ENCODE data around the gene SLC30A9. TPM values are rescaled to one million over a fixed set of nuclear protein-coding genes. Genes with fewer than 3 reads are reported as not detected.

SLC30A9 gene
- polyA plus RNA-seq, 2 of the 4 experiments (the other 2 are of a cell fraction) = 28.7 to 57.6 TPM

DNA sequence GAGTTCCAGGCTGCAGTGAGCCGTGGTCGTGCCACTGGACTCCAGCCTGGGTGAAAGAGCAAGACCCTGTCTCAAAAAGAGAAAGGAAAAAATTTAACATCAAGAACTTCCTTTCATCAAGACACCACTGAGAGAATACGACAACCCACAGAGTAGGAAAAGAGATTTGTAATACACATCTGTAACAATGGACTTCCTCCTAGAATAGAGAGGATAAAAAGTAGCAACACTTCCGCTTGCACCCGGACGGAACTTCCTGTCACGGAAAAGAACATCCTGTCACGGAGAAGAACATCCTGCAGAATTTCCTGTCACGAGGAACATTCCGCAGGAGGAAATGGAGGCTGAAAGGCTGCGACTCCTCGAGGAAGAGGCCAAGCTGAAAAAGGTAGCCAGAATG lies 8.9 kb upstream of the SLC30A9 start, which contains the start of gene DCAF4L1 (continued):
- no peak for TF ChIP-seq E2F6 (IDR thresholded peaks at IDR 0.05; ENCODE audit: borderline replicate concordance, low read depth)

- ChIA-PET CTCF (no interaction called here), POLR2A (no interaction called here)
- 82% methylated on average over 22 of the region's 22 CpGs for WGBS (ENCODE audit: missing lambda C conversion rate)
- H3K27ac ChIP-seq = no peak overlapping the region
- no peaks in the 10 kb centered on the region for H3K4me1 ChIP-seq
- no peaks in the 10 kb centered on the region for H3K9me3 ChIP-seq
- no peak overlapping the region for H3K4me3 ChIP-seq
- DNase-seq (ENCODE audit: low read depth in 1 of 2, low spot score in 1 of 2) (no peak), FAIRE-seq (no peak), ATAC-seq (no peak)
- TF ChIP-seq CTCF (IDR thresholded peaks at IDR 0.05) (no peak), MYC (IDR thresholded peaks at IDR 0.05; ENCODE audit: borderline replicate concordance, low read length) (no peak), KDM1A (IDR thresholded peaks at IDR 0.05; ENCODE audit: low read depth) (no peak), POLR2A (IDR thresholded peaks at IDR 0.05; ENCODE audit: low read length) (no peak), MAZ (IDR thresholded peaks at IDR 0.05; ENCODE audit: borderline replicate concordance, low read depth, low read length) (no peak), CBX8 (IDR thresholded peaks at IDR 0.05) (no peak), FOSB (CRISPR knock-in tag; IDR thresholded peaks at IDR 0.05) (no peak), ZSCAN20 (CRISPR knock-in tag; IDR thresholded peaks at IDR 0.05) (no peak), JUNB (IDR thresholded peaks at IDR 0.05) (no peak)
- TF ChIP-seq, protein P1, sequence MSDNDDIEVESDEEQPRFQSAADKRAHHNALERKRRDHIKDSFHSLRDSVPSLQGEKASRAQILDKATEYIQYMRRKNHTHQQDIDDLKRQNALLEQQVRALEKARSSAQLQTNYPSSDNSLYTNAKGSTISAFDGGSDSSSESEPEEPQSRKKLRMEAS (IDR thresholded peaks at IDR 0.05) = no peak
- H3K4me2 ChIP-seq = no peak overlapping the region
Measured at GRCh38 chr4:41982716-41983115, 7.6 kb upstream of the SLC30A9 start.

DNA sequence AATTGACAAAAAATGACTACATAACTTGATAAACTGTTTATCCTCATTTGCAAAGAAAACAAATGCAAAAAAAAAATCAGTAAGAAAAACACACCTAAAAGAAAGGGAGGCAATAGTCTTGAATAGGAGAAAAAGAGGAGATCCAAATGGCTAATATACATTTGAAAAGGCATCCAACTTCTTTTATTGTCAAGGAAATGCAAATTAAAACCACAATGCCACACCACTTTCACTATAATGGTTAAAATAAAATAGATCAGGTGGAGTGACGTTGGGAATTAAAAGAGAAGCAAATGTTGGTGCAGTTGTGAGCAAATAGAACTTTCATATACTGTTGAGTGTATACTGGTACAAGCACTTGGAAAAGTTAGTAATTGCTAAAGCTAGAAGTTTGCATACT lies 5.2 kb upstream of the SLC30A9 start:
- no peak for DNase-seq (ENCODE audit: low read depth in 1 of 2, low spot score in 1 of 2)
- WGBS (ENCODE audit: missing lambda C conversion rate) = 36% methylated on average over 1 of the region's 1 CpG
- Histone ChIP-seq H3K4me1 (peaks cover 7% of the 10 kb centered on the region), H3K27ac (no peak overlapping the region), H3K4me3 (no peak overlapping the region), H3K9me3 (no peaks in the 10 kb centered on the region), H3K4me2 (no peak overlapping the region)
- CTCF ChIA-PET = interaction anchor here (0.6 to 1.2 kb wide), 2 partner anchors 9 to 1272 kb away, joined by 3 to 4 read pairs; no protein-coding TSS in a partner anchor
- ATAC-seq = no peak
- POLR2A ChIA-PET = no interaction called here
- TF ChIP-seq CBX8 (IDR thresholded peaks at IDR 0.05) (no peak), KDM1A (IDR thresholded peaks at IDR 0.05; ENCODE audit: low read depth) (no peak), FOSL2 (IDR thresholded peaks at IDR 0.05) (no peak), FOSL2 (CRISPR knock-in tag; IDR thresholded peaks at IDR 0.05) (no peak), JUNB (IDR thresholded peaks at IDR 0.05) (no peak), TFCP2L1 (CRISPR knock-in tag; IDR thresholded peaks at IDR 0.05) (no peak), RARB (CRISPR knock-in tag; IDR thresholded peaks at IDR 0.05) (no peak), HOXA7 (CRISPR knock-in tag; IDR thresholded peaks at IDR 0.05) (no peak), HDAC2 (IDR thresholded peaks at IDR 0.05) (no peak), EHMT2 (IDR thresholded peaks at IDR 0.05; ENCODE audit: low read depth) (no peak), TP53 (CRISPR knock-in tag; IDR thresholded peaks at IDR 0.05) (no peak), HOXB5 (CRISPR knock-in tag; IDR thresholded peaks at IDR 0.05) (no peak), MAZ (IDR thresholded peaks at IDR 0.05; ENCODE audit: borderline replicate concordance, low read depth, low read length) (no peak), ESRRA (IDR thresholded peaks at IDR 0.05; ENCODE audit: borderline replicate concordance, low read length) (no peak), ZFP36 (IDR thresholded peaks at IDR 0.05; ENCODE audit: borderline replicate concordance, partially characterized antibody) (no peak), RFX5 (IDR thresholded peaks at IDR 0.05) (no peak), PHF8 (IDR thresholded peaks at IDR 0.05; ENCODE audit: borderline replicate concordance, low read depth) (no peak), RCOR1 (IDR thresholded peaks at IDR 0.05; ENCODE audit: low read depth, low read length) (no peak), ZC3H11A (IDR thresholded peaks at IDR 0.05) (no peak), NR3C1 (IDR thresholded peaks at IDR 0.05) (no peak)
- TF ChIP-seq, protein P2, sequence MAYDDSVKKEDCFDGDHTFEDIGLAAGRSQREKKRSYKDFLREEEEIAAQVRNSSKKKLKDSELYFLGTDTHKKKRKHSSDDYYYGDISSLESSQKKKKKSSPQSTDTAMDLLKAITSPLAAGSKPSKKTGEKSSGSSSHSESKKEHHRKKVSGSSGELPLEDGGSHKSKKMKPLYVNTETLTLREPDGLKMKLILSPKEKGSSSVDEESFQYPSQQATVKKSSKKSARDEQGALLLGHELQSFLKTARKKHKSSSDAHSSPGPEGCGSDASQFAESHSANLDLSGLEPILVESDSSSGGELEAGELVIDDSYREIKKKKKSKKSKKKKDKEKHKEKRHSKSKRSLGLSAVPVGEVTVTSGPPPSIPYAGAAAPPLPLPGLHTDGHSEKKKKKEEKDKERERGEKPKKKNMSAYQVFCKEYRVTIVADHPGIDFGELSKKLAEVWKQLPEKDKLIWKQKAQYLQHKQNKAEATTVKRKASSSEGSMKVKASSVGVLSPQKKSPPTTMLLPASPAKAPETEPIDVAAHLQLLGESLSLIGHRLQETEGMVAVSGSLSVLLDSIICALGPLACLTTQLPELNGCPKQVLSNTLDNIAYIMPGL (CRISPR knock-in tag; IDR thresholded peaks at IDR 0.05; ENCODE audit: borderline replicate concordance) = no peak
- no peak for FAIRE-seq
